Right atrium auricular region (tissue), 2 donors: ENCODE data around the gene DOCK3. TPM values are rescaled to one million over a fixed set of nuclear protein-coding genes. Genes with fewer than 3 reads are reported as not detected.
"Not testable (repeated sequence)": the region's sequence is repeated elsewhere in the genome, so short reads cannot be mapped to it uniquely, and the experiment has no call there.

Experiments used
- DNase-seq: peaks from one replicate; pipeline ENCODE4 v3.0.0-alpha.2; 2019; ENCODE audit warnings: low spot score
- H3K27ac ChIP-seq, 2 donors: fragments of 200-600 bp; sonication (generic); 1 replicate in 1 of 2; 2 replicates in 1 of 2; pipeline ENCODE4 v1.5.1; 2016 to 2019
- H3K27me3 ChIP-seq, 2 donors: fragments of 200-600 bp; sonication (generic); one replicate each; pipeline versions ENCODE4 v1.5.1 to v1.6.0; 2017 to 2019
- H3K36me3 ChIP-seq: fragments of 200-600 bp; sonication (generic); one replicate; pipeline ENCODE4 v1.5.1; 2016
- H3K4me1 ChIP-seq, 2 donors: fragments of 200-600 bp; sonication (generic); one replicate each; pipeline versions ENCODE4 v1.5.1 to v1.6.0; 2017 to 2019
- H3K4me3 ChIP-seq, 2 donors: fragments of 200-600 bp; sonication (generic); 1 replicate in 1 of 2; 2 replicates in 1 of 2; pipeline ENCODE4 v1.5.1; 2017 to 2019; ENCODE audit warnings: mild to moderate bottlenecking in 1 of 2, moderate library complexity in 1 of 2
- H3K9me3 ChIP-seq, 2 donors: fragments of 200-600 bp; sonication (generic); one replicate each; pipeline ENCODE4 v1.5.1; 2019
- CTCF ChIP-seq, 2 donors: fragments of 200-600 bp; sonication (generic); IDR thresholded peaks; one replicate each; pipeline ENCODE4 v1.5.1; 2019; ENCODE audit warnings: antibody characterized with exemption in 2 of 2
- total RNA-seq, 2 donors: library from RNA; depleted of rRNA; stranded (reverse); fragments of >200 nt; gene quantifications; one replicate each; pipeline ENCODE4 v1.1.0, GENCODE V29; 2016

DOCK3 gene
- total RNA-seq, 2 donors from 2014 or later, result 2.7 to 4.6 TPM

DNA sequence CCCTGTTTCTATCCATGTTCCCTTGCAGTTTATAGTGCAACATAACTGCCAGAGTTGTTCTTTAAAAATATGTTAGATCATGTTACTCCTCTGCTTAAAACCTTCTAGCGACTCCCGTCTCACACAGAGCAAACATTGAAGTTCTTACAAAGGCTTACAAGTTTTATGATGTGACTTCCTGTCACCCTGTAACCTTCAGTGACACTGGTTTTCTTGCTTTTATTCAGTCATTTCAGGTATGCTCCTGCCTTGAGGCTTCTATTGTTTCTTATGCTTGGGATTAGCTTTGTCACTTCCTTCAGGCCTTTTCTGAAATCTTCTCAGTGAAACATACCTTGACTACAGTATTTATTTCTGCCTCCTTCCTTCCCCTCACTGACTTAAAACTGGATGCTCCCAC is 252.1 kb downstream of the DOCK3 start:
- Histone ChIP-seq H3K27me3 (no peaks in the 10 kb centered on the region), H3K4me3 (no peak overlapping the region), H3K9me3 (peaks cover 0 to 4% of the 10 kb centered on the region in 2 donors), H3K36me3 (no peaks in the 10 kb centered on the region), H3K27ac (no peak overlapping the region), H3K4me1 (no peaks in the 10 kb centered on the region)
- no peak for TF ChIP-seq CTCF (IDR thresholded peaks at IDR 0.05)
- DNase-seq, result no peak

GRCh38 chr3:50930371-50931208 is 255.9 kb downstream of the DOCK3 start:
- DNase-seq, result no peak
- TF ChIP-seq CTCF (IDR thresholded peaks at IDR 0.05), result no peak
- H3K4me1 ChIP-seq, result no peaks in the 10 kb centered on the region
- H3K4me3 ChIP-seq, result no peak overlapping the region
- peaks cover 0 to 6% of the 10 kb centered on the region in 2 donors for H3K9me3 ChIP-seq
- no peak overlapping the region for H3K27ac ChIP-seq
- H3K27me3 ChIP-seq, result no peaks in the 10 kb centered on the region
- H3K36me3 ChIP-seq, result no peaks in the 10 kb centered on the region

GRCh38 chr3:50932918-50933317 is 258.2 kb downstream of the DOCK3 start:
- DNase-seq, H3K36me3 ChIP-seq, H3K27me3 ChIP-seq, H3K4me1 ChIP-seq, H3K4me3 ChIP-seq, H3K27ac ChIP-seq: not testable (repeated sequence)
- H3K9me3 ChIP-seq, result peaks cover 0 to 12% of the 10 kb centered on the region in 2 donors

GRCh38 chr3:50936389-50936788 is 261.7 kb downstream of the DOCK3 start:
- no peak for TF ChIP-seq CTCF (IDR thresholded peaks at IDR 0.05)
- DNase-seq, result no peak

GRCh38 chr3:50947419-50947818 is 272.7 kb downstream of the DOCK3 start:
- DNase-seq, result no peak
- no peaks in the 10 kb centered on the region for H3K4me1 ChIP-seq
- no peaks in the 10 kb centered on the region for H3K36me3 ChIP-seq
- H3K9me3 ChIP-seq, result no peaks in the 10 kb centered on the region
- no peak overlapping the region for H3K27ac ChIP-seq
- no peaks in the 10 kb centered on the region for H3K27me3 ChIP-seq
- no peak overlapping the region for H3K4me3 ChIP-seq
- no peak for TF ChIP-seq CTCF (IDR thresholded peaks at IDR 0.05)

More at GRCh38 chr3:50936389-50936788, 261.7 kb downstream of the DOCK3 start:
- peaks cover 0 to 12% of the 10 kb centered on the region in 2 donors for H3K9me3 ChIP-seq
- H3K27ac ChIP-seq, result no peak overlapping the region
- H3K4me3 ChIP-seq, result no peak overlapping the region
- no peaks in the 10 kb centered on the region for H3K36me3 ChIP-seq
- no peaks in the 10 kb centered on the region for H3K27me3 ChIP-seq
- no peaks in the 10 kb centered on the region for H3K4me1 ChIP-seq

DNA sequence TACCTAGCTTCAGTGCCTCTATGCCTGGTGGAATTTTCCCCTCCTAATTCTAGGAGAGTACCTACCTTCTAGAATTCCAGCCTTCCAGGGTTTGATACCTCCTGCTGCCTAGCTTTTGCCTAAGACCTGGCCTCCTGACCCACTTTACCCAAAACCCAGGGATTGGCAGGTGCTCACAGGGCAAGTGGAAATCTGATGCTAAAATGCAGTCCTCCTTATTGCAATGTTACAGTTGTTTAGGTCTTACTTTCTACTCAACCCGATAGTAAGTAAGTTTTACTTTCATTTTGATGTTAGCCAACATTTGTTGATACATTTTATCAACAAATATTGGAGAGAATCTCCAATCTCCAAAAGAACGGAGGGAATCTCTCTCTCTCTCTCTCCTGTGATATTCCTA is 275.9 kb downstream of the DOCK3 start:
- no peak overlapping the region for H3K27ac ChIP-seq
- TF ChIP-seq CTCF (IDR thresholded peaks at IDR 0.05), result no peak
- no peaks in the 10 kb centered on the region for H3K36me3 ChIP-seq
- no peaks in the 10 kb centered on the region for H3K9me3 ChIP-seq
- H3K4me1 ChIP-seq, result no peaks in the 10 kb centered on the region
- no peak overlapping the region for H3K4me3 ChIP-seq
- no peak for DNase-seq
- H3K27me3 ChIP-seq, result no peaks in the 10 kb centered on the region
